PC-9 (cell line): ENCODE results near the gene SBNO1.

ENCODE experiments used
- EZH2 ChIP-seq: fragments of 200-600 bp; sonication (generic); IDR thresholded peaks from 2 replicates; pipeline ENCODE4 v1.8.0; 2017; ENCODE audit warnings: antibody characterized with exemption, low read depth
- TF ChIP-seq, protein P1 (sequence below): fragments of 200-600 bp; sonication (generic); conservative IDR thresholded peaks from 2 replicates; pipeline ENCODE4 v1.6.1; 2017; ENCODE audit warnings: mixed run types, antibody characterized with exemption, mild to moderate bottlenecking, moderate library complexity

DNA sequence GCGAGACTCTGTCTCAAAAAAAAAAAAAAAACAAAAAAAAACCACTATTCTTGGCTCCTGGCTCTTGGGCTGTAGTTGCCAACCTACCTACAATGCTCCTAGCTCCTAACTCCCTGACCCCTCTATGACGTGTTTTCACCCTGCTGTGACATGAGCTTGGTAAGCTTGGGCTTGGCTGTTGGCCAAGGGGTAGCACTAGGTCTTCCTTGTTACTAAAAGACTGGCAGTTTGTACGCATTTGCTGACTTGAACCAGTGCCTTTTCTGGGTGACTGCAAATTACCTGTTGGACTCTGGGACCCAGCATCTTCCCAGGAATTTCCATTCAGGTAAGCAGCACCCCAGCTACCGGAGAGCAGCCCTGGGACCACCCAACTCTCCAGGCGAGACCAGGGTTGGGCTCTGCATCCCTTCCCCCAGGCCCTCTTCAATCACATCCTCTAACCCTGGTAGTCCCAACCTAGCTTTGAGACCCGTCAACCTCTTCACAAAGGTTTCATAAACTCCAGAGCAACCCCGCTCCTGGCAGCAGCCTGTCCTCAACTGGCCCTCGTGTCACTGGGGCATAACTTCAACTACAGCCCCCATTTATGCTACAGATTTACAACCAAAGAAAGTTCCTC is 101.3 kb downstream of the SBNO1 start:
- TF ChIP-seq, protein P1, sequence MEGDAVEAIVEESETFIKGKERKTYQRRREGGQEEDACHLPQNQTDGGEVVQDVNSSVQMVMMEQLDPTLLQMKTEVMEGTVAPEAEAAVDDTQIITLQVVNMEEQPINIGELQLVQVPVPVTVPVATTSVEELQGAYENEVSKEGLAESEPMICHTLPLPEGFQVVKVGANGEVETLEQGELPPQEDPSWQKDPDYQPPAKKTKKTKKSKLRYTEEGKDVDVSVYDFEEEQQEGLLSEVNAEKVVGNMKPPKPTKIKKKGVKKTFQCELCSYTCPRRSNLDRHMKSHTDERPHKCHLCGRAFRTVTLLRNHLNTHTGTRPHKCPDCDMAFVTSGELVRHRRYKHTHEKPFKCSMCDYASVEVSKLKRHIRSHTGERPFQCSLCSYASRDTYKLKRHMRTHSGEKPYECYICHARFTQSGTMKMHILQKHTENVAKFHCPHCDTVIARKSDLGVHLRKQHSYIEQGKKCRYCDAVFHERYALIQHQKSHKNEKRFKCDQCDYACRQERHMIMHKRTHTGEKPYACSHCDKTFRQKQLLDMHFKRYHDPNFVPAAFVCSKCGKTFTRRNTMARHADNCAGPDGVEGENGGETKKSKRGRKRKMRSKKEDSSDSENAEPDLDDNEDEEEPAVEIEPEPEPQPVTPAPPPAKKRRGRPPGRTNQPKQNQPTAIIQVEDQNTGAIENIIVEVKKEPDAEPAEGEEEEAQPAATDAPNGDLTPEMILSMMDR, result no peak
- no peak for TF ChIP-seq EZH2
